SK-N-MC (cell line): Measurements from ENCODE around the gene UBE2G2.

Experiments used
- DNase-seq: peaks from one replicate; pipeline ENCODE4 v3.0.0-alpha.2; 2011; ENCODE audit warnings: low read depth, low spot score
- H3K27ac ChIP-seq: fragments of 200-600 bp; sonication (generic); 2 replicates; pipeline ENCODE4 v1.5.1; 2016; ENCODE audit warnings: mixed run types
- H3K36me3 ChIP-seq: fragments of 200-600 bp; sonication (generic); 2 replicates; pipeline ENCODE4 v1.6.1; 2017; ENCODE audit warnings: antibody characterized with exemption, low read length, mixed read lengths; ENCODE audit not compliant: insufficient read depth
- H3K4me3 ChIP-seq: fragments of 200-600 bp; sonication (generic); 2 replicates; pipeline ENCODE4 v1.5.1; 2016
- H3K9ac ChIP-seq: fragments of 200-600 bp; sonication (generic); 2 replicates; pipeline ENCODE4 v1.8.0; 2017; ENCODE audit warnings: mixed run types, mixed read lengths; ENCODE audit not compliant: insufficient read length
- H3K9me3 ChIP-seq: fragments of 200-600 bp; sonication (generic); 2 replicates; pipeline ENCODE4 v1.6.1; 2017; ENCODE audit warnings: low read depth, mild to moderate bottlenecking, antibody characterized with exemption, low read length, moderate library complexity, mixed read lengths
- EZH2 ChIP-seq: fragments of 200-600 bp; sonication (generic); IDR thresholded peaks from one replicate; pipeline ENCODE4 v1.6.1; 2017; ENCODE audit warnings: antibody characterized with exemption
- FOXP2 ChIP-seq: optimal IDR thresholded peaks from 2 replicates; pipeline ENCODE3; 2011; ENCODE audit warnings: mild to moderate bottlenecking, moderate library complexity; ENCODE audit not compliant: insufficient read depth; ENCODE audit errors: extremely low read length, control extremely low read depth
- POLR2AphosphoS5 ChIP-seq: IDR thresholded peaks from 2 replicates; pipeline ENCODE4 v1.6.1; 2012; ENCODE audit warnings: mild to moderate bottlenecking, low read depth, low read length, borderline replicate concordance

Gene UBE2G2

DNA sequence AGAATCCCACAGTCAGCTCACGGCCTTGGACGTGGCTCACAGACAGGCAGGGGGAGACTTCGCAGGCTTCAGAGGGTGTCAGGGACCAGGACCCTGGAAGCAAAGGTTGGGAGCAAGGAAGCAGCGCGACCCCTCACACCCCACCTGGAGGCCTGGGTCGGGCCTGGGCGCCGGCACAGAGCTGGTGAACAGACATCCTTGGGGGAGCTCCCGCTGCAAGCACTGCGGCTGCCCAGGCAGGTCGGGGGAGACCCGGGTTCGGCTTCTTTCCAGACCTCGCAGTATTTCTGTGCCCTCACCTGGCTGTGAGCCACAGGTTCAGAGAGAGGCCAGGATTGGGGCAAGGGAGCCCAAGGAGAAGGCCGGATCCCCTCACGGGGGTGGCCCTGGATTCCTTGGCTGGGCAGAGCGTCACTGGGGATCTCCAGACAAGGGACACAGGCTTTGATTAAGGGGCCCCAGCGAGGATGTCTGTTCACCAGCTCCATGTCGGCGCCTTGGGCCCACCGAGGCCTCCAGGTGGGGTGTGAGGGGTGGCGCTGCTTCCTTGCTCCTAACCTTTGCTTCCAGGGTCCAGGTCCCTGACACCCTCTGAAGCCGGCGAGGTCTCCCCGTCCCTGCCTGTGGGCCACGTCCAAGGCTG is 52.4 kb downstream of the UBE2G2 start:
- Histone ChIP-seq H3K4me3 (no peak overlapping the region), H3K36me3 (peaks cover 31% of the 10 kb centered on the region), H3K27ac (peak overlapping the region; percentile 16), H3K9me3 (no peaks in the 10 kb centered on the region), H3K9ac (no peak overlapping the region)
- DNase-seq = no peak
- TF ChIP-seq EZH2 (no peak), FOXP2 (no peak), POLR2AphosphoS5 (no peak)

GRCh38 chr21:44748621-44749020 is 53.0 kb downstream of the UBE2G2 start:
- Histone ChIP-seq H3K27ac (peak overlapping the region; percentile 16), H3K9ac (no peak overlapping the region)
- no peak for DNase-seq

GRCh38 chr21:44742418-44743153 is 59.0 kb downstream of the UBE2G2 start:
- TF ChIP-seq EZH2 = no peak
- peak overlapping the region; percentile 43 for H3K4me3 ChIP-seq
- no peak for DNase-seq
- peaks cover 33% of the 10 kb centered on the region for H3K36me3 ChIP-seq
- no peak overlapping the region for H3K9ac ChIP-seq
- H3K27ac ChIP-seq = peak overlapping the region; percentile 95
- no peaks in the 10 kb centered on the region for H3K9me3 ChIP-seq

More at GRCh38 chr21:44748621-44749020, 53.0 kb downstream of the UBE2G2 start:
- Histone ChIP-seq H3K9me3 (no peaks in the 10 kb centered on the region), H3K36me3 (peaks cover 31% of the 10 kb centered on the region), H3K4me3 (no peak overlapping the region)
- TF ChIP-seq POLR2AphosphoS5 (no peak), EZH2 (no peak), FOXP2 (no peak)

DNA sequence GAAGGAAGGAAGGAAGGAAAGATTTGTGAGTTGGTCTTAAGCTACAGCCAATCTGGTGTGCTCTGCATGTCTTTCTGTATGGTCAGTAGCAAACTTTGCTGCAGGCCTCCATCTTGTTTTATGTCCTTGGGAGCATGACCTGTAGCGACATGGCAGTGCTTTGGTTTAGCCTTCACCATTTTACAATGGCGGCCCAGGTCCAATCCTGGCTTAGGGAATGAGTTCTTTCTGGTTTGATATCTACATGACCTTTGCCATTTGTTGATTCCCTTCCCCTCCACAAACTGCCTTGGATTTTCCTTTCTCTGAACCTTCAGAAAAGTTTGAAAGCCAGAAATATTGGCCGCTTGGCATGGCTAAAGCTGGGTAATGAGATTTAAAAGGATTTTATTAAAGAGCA is 59.7 kb downstream of the UBE2G2 start:
- H3K9ac ChIP-seq = no peak overlapping the region
- peak overlapping the region; percentile 95 for H3K27ac ChIP-seq
- peaks cover 36% of the 10 kb centered on the region for H3K36me3 ChIP-seq
- H3K9me3 ChIP-seq = no peaks in the 10 kb centered on the region
- H3K4me3 ChIP-seq = peak overlapping the region; percentile 43
- no peak for DNase-seq
- TF ChIP-seq FOXP2 = no peak

DNA sequence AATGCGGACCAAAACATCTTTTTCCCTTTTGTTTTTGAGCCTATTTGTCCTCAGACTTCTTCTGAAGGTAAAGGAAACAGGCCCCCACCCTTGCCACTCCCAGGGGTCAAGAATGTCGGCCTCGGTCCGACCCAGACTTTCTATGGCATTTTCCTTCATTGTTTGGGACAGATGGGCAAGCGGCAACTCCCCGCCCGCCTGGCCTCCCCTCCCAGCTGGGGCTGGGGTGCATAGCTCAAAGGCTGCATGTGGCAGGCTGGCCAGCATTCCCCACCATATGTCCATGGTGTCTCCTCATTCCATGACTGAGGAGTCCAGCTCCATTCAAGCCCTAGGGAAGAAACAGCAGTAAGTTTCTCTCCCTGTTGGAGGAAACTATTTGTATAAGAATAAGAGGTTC is 60.9 kb downstream of the UBE2G2 start:
- TF ChIP-seq FOXP2 (no peak), POLR2AphosphoS5 (no peak), EZH2 (no peak)
- no peak overlapping the region for H3K4me3 ChIP-seq

DNA sequence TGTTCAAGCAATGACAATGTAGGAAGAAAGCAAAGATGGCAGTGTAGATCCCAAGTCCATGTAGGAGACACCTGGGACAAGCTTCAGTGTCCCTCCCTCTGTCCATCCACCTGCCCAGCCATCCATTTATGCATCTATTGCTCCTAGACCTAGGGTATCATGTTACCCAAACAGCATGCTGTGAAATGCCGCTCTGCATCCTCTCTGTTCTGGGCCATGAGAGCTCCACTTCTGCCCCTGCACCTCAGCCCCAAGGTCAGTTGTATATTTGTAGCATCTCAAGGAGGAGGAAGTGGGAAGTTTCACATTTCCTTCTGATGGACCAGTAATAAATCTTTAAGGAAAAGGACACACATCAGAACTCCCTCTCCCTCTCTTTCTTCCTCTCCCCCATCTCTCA is 62.3 kb downstream of the UBE2G2 start:
- TF ChIP-seq EZH2 (no peak), POLR2AphosphoS5 (no peak), FOXP2 (no peak)
- no peak for DNase-seq
- no peaks in the 10 kb centered on the region for H3K9me3 ChIP-seq

More for the DNA sequence above, 60.9 kb downstream of the UBE2G2 start:
- H3K36me3 ChIP-seq = peaks cover 47% of the 10 kb centered on the region
- H3K9me3 ChIP-seq = no peaks in the 10 kb centered on the region
- DNase-seq = no peak
- peak overlapping the region; percentile 46; the same call in 1 of the 2 replicates for H3K27ac ChIP-seq
- no peak overlapping the region for H3K9ac ChIP-seq

DNA sequence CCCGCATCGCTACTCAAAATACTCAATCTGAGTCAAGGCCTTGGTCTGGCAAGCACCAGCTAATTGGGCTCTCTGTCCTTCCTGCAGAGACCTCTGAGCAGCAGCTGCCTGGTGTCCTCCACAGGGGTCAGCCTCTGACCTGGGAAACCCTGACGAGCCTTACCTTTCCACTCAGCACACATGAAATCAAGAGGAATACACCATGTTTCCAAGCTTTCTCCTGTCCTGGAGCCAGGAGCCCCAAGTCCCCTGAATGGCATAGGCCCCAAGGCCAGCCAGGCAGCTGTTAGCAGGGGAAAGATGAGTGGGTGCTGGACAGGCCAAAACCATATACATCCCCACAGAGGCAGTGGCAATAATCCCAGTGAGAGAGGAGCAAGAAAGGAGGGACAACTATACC is 63.0 kb downstream of the UBE2G2 start:
- no peak for DNase-seq
- H3K27ac ChIP-seq = no peak overlapping the region
- H3K9ac ChIP-seq = no peak overlapping the region

More for the DNA sequence above, 62.3 kb downstream of the UBE2G2 start:
- peaks cover 55% of the 10 kb centered on the region for H3K36me3 ChIP-seq
- no peak overlapping the region for H3K4me3 ChIP-seq
- H3K27ac ChIP-seq = no peak overlapping the region
- no peak overlapping the region for H3K9ac ChIP-seq

DNA sequence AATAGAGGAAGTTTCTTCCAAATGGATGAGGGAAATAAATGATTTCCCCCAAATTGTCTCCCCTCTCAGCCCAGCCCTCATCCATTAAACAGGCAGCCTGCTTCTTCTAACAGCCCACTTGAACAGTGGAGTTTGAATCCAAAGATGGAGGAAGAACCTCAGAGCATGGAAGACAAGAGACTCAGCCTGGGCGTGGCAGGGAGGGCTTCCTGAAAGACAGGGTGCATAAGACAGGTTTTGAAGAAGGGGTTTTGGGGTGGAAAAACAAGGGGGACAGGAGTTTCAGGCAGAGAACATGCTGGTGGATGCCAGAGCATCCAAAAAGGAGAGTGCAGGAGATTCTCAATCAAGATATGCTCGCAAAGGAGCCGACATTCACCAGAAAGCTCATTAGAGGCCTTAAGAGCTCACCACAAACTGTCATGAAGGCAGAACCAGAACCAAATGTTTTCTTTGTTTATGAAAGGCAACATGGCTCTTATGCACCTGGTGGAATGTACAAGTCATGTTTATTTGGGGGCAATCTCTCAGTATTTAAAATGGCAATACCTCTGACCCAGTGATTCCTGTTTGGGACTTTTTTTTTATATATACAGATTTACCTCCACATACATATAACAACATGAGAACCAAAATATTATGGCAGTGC is 63.8 kb downstream of the UBE2G2 start:
- H3K9ac ChIP-seq = no peak overlapping the region
- no peaks in the 10 kb centered on the region for H3K9me3 ChIP-seq
- H3K4me3 ChIP-seq = no peak overlapping the region
- no peak overlapping the region for H3K27ac ChIP-seq
- DNase-seq = no peak
- TF ChIP-seq EZH2 = no peak
- TF ChIP-seq FOXP2 = no peak
- TF ChIP-seq POLR2AphosphoS5 = no peak
- H3K36me3 ChIP-seq = peaks cover 59% of the 10 kb centered on the region

More for the DNA sequence above, 63.0 kb downstream of the UBE2G2 start:
- no peak overlapping the region for H3K4me3 ChIP-seq
- no peaks in the 10 kb centered on the region for H3K9me3 ChIP-seq
- no peak for TF ChIP-seq POLR2AphosphoS5
- TF ChIP-seq EZH2 = no peak
- no peak for TF ChIP-seq FOXP2
- peaks cover 58% of the 10 kb centered on the region for H3K36me3 ChIP-seq

DNA sequence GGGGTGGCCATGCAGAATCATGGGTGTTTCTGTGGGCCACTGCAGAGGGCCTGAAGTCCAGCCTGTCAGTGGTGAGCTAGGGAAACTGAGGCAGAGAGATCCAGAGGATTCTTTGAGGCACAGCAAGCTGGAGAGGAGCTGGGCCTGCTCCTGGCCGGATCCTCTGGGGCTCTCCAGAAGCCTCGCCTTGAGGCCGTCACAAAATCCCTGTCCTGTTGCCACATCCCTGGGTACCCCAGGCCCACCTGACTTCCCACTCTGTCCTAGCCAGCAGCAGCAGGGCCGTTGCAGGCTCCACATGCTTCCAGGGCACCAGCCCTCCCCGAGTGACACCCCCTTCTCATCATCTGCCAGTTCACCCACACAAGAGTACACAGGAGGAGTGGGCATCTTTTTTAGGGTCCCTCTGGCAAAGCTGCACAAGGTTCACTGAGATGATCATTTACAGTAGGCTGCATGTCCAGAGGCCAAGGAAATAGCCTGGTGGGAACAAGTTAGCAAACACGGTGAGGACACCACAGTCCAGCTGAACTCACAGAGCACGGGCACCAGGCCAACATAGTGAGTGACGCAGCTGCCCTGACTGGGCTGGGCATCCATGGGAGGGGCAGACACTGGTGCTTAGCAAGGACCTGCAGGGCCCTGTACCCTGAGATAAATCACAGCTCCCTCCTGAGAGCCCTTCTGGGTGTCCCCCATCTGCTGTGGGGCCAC is 65.2 kb downstream of the UBE2G2 start:
- Histone ChIP-seq H3K27ac (no peak overlapping the region), H3K9me3 (no peaks in the 10 kb centered on the region), H3K4me3 (no peak overlapping the region), H3K9ac (no peak overlapping the region), H3K36me3 (peaks cover 73% of the 10 kb centered on the region)
- no peak for DNase-seq
- TF ChIP-seq FOXP2 (no peak), EZH2 (no peak), POLR2AphosphoS5 (no peak)
